Measurements from ENCODE around the gene GUCA2B.

GUCA2B gene

GRCh38 chr1:42168763-42169162 lies 15.6 kb downstream of the GUCA2B start:
- DNase-seq, result no peak

DNA sequence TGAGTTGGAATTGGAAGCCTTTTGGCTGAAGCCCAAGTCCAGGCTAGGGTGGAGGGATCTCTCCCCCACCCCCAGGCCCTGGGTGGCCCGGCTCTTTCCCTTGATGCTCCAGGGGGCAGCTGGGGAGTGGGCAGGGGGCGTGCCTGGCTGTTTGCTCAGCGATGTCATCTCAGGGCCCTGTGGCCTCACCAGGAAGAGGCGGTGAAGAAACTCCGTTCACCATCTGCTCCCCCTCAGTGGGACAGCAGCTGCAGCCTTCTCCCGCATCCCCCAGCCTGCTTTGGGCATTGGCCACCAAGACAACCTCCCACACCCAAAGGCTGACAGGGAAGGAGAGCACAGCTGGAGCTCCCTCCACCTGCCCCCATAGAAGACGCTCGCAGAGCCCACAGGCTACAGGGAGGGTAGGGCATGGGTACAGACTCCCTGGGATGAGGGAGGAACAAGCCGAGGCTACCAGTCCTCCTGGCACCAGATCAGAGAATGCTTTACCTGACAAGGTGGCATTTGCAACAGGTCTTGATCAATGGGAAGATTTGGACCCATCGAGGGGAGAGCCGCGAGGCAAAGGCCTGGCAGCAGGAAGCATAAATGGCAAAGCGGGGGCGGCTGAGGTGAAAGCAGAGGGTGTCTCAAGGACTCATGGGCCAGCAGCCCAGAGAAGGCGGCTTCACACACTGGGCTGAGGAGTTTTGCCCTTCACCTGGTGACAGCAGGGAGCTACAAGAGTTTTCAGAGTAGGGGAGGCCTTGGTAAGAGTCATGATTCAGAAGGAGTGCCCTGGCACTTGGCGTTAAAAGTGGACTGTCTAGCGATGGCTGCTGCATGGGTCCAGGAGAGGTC lies 17.8 kb downstream of the GUCA2B start:
- DNase-seq, result no peak

DNA sequence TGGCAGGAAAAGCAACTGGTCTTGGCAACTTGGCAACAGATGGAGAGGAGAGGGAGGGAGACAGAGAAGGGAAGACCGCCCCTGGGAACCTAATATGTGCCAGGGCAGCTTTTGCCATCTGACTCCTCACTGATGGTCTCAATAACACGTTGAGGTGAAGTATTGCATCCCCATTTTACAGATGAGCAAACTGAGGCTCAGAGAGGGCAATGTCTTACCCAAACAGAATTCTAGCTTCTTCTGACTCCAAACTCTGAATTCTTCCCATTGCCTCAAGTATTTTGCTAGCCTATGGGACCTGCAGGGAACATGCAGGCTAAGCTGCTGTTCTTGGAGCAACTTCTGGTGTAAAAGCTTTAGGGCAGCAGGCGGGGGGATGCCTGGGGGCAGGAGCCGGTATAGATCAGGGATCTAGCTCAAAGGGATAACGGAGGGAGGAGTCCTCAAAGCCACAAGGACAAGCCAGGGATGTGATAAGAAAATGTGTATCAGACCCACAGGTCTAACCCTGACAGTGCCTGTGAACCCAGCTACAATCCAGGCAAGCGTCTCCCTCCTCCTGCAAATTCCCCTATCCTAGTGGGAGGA lies 18.6 kb downstream of the GUCA2B start:
- DNase-seq, result no peak

DNA sequence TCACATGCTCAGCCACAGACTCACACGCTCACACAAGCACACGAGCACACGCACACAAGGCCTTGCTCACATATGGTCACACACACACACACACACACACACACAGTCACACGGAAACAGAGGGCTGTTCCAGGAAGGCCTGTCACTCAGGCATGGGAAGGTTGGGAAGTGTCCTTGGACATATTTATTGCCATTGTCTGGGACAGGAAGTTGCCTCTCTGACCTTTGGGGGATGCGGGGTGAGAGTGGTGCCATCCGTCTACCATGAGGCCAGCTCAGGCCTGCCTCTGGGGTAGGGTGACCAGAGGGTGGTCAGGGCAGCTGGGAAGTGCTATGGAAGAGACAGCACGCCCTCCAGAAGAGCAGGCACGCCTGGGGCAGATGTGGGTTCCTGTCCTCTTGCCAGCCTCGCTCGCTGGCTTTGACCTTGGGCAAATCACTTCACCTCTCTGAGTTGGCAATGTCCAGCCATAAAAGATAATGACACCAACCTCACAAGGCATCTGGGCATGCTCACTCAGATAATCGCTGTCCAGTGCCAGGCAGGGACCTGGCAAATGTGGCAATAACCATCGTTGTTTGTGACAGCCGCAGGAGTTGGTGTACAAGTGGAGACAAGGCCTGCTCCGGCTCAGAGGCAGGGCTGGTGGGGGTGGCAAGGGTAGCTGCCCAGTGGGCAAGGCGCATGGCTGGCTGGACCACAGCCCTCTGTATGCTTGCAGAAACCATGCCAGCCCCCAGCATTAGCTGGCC lies 19.3 kb downstream of the GUCA2B start:
- no peak for DNase-seq

DNA sequence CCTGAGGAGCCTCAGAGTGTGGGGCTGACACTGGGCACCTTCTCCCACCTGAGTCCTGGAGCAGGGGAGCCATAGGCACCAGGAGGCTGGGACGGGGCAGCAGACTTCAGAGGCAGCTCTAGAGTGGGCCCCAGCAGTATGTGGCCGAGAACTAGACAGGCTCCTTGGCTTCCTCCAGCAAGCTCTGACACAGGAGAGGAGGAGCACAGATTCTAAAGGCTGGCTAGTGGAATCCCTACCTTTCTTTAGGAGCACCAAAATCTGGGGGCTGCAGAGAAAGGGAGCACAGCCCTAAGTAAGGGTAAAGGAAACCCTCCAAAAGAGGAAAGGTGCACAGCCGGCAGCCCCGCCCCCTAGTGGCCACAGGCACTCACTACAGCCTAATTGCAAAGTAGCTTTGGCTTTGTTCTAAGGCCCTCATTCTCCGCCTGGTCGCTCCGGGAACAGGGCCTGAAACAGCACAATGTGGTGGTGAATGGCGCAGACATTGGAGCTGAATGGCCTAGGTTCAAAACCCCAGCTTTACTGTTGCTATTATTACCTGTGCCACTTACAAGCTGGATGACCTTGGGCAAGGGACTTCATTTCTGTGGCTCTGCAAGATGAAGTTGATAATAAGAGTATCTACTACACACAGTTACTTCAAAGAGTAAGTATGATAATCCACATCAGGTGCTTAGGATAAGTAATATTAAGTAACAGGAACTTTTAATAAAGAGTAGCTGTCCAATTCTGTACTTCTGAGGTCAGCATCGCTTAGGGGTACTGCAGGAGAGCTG lies 20.1 kb downstream of the GUCA2B start:
- DNase-seq, result no peak

GRCh38 chr1:42173961-42174735 lies 20.9 kb downstream of the GUCA2B start:
- no peak for DNase-seq

GRCh38 chr1:42175314-42176054 lies 22.3 kb downstream of the GUCA2B start:
- no peak for DNase-seq

DNA sequence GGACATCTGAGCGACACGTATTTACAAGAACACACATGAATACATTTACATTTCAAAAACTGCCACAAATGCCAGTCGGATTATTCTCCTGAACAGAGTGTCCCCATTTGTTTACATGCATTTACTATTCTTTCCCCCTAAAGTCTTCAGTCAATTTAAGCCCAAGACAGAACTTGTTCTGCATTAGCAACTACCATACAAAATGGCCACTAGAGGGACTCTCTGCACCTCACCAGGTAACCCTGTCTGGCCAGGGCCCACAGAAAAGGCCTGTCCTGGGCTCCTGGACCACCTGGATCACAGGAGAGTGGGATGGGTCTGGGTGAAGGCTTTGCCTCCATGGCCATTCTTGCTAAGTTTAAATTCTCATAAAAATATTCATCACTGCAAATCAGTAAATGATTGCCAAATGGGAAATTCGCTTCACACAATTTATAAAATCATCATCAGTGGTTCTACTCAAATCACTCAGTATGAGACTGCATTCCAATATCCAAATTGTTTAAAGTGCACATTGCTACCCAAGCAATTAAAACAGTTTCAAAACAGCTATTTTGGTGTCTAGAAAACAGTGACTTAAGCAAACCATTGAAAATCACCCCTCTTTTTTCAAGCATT lies 23.8 kb downstream of the GUCA2B start:
- no peak for DNase-seq

DNA sequence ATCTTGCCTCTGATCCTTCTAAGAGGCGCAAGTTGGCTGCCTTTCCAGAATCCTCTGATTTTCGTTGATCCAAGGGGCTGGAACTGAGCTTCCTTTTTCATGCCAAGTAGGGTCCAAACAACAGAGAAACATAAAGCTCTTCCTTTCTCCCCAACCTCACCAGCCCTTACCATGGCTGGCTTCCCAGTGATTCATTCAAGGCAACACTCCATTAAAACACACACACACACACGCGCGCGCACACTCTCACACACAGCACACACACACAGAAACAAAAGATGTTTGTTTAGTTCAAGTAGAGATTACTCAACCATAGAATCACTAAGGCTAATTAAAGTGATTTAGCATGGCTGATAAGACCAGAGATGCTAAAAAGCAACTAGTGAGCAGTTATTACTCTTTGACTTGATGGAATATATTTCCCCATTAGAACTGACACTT lies 24.4 kb downstream of the GUCA2B start:
- no peak for DNase-seq

- no peak for DNase-seq
Measured at GRCh38 chr1:42178249-42178648, 25.0 kb downstream of the GUCA2B start.

DNA sequence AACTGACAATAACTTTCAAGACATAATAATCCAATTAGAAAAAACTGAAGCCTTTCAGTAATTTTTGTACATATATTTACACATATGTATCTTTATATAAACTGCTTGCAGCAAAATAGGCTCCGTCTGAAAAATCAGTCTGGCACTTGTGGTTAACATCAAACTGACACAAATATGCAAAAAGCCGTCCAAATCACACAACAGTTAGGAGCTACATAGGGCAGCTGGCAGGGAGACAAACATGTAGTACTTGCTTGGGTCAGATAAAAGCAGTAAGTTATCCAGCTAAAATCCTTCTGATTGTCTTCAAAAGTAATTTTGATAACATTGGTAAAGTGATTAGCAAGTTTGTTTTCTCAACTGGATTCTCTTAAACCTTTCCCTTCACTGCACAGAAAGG lies 26.1 kb downstream of the GUCA2B start:
- no peak for DNase-seq

- no peak for DNase-seq
Measured at GRCh38 chr1:42179900-42180329, 26.7 kb downstream of the GUCA2B start.

DNA sequence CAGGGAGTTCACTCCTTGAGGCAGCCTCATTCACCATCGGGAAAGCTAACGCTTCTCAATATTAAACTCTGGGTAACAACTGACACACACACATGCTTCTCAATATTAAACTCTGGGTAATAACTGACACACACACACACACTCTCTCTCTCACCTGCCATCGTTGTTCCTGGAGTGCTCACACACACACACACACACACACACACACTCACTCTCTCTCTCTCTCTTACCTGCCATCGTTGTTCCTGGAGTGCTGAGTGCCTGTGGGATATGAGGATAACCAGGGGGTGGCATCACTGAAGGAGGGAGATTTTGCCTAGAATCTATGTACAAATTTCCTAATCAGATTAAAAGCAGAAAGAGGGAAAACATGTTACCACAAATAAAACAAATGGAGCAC lies 28.5 kb downstream of the GUCA2B start:
- DNase-seq, result no peak

GRCh38 chr1:42183210-42183956 lies 30.2 kb downstream of the GUCA2B start:
- no peak for DNase-seq

GRCh38 chr1:42183957-42184268 lies 30.7 kb downstream of the GUCA2B start:
- DNase-seq, result no peak

DNA sequence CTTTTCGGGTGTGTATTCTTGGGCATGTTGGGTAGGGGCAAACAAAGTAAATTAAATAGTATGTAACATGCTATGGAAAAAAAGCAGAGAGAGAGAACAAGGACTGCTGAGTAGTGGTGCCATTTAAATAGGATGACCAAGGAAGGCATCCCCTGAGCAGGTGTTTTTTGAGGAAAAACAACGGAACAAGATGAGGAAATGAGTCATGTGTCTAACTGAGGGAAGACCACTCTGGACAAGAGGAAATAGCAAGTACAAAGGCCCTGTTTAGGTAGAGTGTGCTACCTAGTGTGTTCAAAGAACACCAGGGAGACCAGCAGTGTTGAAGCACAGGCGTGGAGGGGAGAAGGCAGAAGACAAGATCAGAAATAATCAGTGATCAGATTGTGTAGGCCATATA lies 31.4 kb downstream of the GUCA2B start:
- no peak for DNase-seq

- DNase-seq, result no peak
Measured at GRCh38 chr1:42186152-42186551, 32.9 kb downstream of the GUCA2B start.

DNA sequence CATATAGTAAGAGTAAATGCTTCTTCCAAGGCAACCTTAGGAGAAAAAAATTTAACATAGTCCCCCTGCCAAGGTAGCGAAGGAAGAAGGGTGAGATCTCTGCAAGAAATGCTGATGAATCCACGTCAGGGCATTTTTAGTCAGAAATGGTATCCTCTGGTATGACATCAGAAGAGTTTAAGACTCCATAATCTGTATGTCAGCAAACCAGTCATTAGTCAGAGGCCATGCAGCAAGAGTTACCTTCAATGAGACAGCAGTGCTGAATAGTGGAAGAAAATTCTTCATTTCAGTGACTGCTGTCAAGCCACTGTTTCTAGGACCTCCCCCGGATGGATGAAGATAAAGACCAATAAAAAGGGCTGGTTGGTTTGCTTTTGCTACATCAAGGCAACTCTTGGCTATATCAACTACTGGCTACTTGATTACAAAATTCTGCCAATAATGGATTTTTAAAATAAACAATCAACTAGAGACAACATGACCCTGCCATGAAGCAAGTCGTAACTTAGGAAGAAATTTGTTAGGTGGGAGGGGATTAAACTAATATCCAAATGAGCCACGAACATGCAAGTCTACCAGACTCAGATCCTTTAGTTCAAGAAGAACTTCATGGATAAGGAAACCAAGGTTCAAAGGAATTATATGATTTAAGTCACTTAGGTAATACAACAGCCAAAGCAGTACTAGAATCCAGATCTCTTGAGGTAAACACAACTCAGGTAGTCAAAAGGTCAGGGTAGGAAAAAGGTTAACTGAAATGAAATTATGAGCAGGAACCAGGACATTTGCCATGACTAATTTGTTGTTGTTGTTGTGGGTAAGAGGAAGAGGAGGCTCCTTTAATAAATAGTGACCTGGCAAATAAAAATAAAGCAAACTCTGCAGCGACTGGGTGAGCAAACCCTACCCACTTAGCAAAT lies 37.0 kb downstream of the GUCA2B start:
- no peak for DNase-seq

DNA sequence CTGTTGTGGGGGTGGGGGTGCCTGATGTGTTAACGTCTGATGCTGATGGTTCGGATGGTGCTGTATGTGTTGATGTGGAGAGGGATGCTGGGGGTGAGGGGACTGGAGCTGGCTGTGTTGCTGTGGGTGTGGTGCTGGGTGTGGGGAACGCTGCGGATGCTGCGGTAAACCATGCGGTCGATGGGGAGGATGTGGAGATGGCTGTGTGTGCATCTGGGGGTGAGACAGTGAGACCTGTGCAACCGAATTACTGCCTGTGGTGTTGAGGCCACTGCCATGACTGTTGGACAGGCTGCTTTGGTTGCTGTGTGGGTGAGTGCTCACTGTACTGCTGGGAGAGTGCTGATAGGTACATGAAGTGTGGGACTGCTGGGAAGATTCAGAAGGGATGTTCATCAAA lies 38.1 kb downstream of the GUCA2B start:
- no peak for DNase-seq
